ENCODE results near the gene CMSS1.

GRCh38 chr3:99962703-99963102 is 145.0 kb downstream of the CMSS1 start:
- TF ChIP-seq, protein P1, sequence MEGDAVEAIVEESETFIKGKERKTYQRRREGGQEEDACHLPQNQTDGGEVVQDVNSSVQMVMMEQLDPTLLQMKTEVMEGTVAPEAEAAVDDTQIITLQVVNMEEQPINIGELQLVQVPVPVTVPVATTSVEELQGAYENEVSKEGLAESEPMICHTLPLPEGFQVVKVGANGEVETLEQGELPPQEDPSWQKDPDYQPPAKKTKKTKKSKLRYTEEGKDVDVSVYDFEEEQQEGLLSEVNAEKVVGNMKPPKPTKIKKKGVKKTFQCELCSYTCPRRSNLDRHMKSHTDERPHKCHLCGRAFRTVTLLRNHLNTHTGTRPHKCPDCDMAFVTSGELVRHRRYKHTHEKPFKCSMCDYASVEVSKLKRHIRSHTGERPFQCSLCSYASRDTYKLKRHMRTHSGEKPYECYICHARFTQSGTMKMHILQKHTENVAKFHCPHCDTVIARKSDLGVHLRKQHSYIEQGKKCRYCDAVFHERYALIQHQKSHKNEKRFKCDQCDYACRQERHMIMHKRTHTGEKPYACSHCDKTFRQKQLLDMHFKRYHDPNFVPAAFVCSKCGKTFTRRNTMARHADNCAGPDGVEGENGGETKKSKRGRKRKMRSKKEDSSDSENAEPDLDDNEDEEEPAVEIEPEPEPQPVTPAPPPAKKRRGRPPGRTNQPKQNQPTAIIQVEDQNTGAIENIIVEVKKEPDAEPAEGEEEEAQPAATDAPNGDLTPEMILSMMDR (IDR thresholded peaks at IDR 0.05): no peak
- TF ChIP-seq POLR2A (IDR thresholded peaks at IDR 0.05): no peak
- TF ChIP-seq EP300 (IDR thresholded peaks at IDR 0.05): no peak
